GM18520 (cell line): ENCODE measurements around the gene CLIC6.

Experiments
- ATAC-seq: cut with Tn5 transposase; IDR thresholded peaks from one replicate; pipeline ENCODE4 v1.9.1; 2021; ENCODE audit not compliant: unreplicated experiment

CLIC6 gene

DNA sequence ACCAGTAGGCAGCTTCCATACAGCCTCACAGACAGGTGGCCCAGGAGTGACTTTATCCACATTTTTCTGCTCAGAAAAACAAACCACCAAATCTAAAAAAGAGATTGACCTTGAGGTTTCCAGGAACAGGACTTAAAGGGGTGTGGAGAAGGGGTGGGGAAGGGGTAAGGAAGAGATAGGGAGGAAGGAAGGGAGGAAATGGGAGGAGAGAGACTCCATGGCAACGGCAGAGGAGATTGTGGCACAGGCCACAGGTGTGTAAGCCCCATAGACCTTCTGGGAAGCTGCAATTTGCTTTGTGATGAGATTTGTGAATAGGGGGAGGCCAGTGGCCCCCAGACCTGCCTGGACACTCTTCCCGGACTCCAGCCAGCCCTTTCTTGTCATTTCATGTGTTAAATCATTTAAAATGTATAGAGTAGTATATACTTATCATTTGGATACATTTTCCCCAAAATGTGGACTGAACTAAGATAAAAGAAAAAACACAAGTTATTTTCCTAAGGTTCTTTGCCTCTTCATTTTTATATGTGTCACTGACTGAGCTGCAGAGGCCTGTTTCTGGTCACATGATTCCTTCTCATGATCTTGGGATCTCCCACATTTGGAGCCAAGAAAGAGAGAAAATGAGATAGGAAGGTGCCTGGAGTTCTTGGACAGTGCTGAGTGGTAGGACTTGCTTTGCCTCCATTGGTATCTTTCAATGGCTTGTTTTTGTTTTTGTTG, 55.5 kb downstream of the CLIC6 start:
- no peak for ATAC-seq

DNA sequence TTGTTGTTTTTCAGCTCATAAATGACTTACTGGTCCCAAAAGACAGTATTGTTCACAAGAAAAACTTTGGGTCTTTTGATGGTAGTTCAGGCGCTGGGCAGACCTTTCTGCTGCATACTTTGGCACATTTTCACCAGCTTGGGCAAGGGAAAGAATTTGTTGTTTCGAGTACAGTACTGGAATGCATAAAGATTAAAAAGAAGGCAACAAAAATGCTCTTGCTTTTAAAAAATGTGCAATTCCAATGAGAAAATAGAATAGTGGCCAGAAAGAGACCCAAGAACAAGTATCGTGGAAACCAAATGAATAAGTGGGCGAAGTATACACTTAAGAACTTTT, 56.0 kb downstream of the CLIC6 start:
- no peak for ATAC-seq

DNA sequence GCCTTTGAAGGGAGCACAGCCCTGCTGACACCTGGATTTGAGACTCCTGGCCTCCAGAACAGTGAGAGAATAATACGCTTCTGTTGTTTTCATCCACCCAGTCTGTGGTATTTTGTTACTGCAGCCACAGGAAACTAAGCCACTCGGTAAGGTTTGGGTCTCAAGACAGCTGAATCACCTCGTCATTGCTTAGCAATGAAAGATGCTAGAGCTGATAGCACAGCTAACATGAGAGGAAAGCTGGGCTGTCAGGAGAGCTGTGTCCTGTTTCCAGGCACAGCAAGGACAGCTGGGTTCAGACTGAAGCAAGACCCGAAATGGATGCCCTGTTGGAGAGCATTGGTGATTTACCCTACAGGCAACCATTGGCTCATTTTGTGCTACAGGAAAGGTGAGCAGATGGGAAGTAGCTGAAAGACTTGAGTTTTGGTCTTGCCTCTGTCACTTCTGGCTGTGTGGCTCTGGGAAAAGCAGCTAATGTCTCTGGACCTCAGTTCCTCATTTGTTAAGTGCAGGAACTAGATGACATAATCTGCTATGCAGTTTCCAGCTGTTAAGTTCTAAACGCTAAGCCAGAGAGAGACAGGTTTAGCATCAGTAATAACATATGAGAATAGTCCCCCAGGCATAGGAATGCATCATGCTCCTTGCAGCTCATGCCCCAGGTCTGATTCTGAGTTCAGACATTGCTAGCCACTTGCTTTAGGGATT, 58.0 kb downstream of the CLIC6 start:
- ATAC-seq, result no peak

DNA sequence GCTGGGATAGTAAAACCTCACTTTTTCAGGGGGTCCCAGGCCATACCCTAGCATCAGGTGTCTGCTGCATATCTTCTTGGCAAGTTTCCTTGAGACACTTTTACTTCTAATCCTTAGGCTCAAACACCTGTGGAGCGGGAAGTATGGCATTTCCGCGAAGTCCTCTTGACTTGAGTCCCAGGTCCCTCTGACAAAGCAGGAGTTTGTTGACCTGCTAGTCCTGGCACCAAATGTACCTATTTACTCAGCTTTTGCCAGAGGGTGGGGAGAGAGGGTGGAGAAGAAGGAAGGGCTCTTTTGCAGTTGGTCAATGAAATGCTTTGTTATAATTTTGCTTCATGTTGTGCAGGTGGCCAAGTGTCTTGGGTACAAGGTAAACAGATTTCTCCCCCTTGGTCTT, 59.7 kb downstream of the CLIC6 start:
- ATAC-seq, result no peak

DNA sequence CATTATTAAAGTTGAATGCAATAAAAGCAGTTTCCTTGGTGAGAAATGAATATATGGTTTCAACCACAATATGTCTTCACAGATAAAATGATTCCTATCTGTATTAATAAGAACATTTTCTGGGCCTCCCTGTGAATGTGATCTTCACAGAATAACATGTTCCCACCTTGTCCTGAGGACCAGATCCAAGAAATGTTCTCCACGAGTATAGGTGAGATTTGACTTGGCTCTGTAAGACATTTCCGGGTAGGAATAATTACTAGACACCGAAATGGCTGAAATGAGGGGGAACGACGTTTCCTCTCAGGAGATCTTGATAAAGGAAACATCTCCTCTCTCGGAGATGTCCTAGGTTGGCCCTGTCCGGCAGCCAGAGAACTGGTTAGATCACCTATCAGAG, 61.4 kb downstream of the CLIC6 start:
- ATAC-seq, result no peak

DNA sequence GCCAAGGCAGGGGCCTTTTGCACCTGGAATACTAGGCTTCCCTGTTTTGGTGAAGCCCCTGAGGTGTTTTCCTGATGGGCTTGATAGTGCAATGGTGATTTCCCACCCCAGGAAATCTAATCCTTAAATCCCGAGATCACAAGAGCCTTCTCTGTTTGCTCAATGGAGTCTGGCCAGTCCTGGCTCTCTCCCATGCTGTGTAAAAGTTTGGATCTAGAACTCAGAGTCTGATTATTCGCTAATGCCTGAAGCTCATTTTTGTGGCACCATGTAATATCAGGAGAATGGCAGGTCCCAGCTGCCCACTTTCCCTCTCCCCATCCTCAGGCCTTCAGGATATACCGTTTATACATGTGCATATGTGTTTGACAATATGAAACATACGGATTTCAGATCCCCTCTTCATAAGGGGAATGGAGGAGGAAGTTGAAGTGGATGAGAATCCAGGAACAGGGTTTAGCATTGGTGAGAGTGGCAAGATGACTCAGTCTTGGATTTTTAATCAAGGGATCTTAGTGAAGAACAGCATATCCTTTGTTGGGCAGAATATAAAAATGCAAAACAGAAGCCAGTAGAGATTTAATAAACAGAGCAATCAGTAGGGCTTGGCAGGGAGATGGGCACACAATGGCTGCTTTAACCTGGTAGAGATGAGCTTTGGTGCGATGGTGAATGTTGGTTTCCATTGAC, 62.1 kb downstream of the CLIC6 start:
- no peak for ATAC-seq

DNA sequence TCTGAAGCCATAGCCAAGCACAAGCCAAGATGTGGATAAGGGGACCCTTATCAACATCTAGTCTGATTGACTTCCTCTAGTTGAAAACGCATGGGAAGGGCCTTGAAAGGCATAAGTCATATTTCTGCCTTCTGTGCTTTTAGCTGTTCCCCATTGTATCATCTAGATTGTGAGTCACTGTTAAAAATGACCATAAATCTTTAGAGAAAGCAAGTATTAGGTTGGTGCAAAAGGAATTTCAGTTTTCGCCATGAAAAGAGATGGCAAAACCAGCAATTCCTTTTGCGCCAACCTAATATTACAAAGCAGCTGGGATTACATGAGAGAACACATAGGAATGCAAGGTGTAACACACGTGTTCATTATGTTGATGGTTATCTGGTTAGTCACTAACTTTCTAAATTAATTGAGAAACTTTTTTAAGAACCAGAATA, 63.6 kb downstream of the CLIC6 start:
- ATAC-seq, result no peak

DNA sequence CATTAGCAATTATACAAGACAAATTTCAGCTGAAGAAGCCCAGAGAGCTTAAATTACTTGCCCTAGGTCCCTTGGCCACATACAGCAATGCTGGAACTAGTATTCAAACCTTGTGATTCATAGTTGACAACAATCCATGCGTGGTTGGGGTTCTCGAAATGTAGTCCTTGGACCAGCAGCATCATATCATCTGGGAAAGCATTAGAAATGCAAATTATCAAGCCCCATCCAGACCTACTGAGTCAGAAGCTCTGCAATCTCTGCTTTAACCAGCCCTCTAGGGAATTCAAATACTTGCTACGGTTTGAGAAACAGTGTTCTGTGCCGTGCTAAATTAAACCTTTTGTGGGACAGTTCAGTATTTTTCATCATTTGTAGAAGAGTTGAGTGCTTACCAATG, 65.1 kb downstream of the CLIC6 start:
- ATAC-seq, result no peak

DNA sequence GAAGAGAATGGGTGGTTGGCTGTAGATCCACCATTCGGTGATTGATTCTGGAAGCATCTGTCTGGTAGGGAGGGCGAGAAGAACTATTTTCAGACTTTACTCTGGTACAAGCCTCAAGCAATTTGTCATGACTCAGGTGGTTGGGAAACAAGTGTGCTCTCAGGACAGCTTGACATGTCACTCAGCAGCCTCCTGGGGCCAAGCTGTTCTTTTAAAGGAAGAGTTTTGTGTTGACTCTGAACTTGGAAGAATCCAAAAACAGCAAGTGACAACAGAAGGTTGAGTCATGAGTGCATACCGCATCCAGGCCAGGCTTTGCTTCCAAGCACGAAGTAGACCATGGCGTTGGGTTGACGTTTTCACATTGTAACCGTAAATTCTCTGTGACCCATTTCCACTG, 65.9 kb downstream of the CLIC6 start:
- no peak for ATAC-seq

DNA sequence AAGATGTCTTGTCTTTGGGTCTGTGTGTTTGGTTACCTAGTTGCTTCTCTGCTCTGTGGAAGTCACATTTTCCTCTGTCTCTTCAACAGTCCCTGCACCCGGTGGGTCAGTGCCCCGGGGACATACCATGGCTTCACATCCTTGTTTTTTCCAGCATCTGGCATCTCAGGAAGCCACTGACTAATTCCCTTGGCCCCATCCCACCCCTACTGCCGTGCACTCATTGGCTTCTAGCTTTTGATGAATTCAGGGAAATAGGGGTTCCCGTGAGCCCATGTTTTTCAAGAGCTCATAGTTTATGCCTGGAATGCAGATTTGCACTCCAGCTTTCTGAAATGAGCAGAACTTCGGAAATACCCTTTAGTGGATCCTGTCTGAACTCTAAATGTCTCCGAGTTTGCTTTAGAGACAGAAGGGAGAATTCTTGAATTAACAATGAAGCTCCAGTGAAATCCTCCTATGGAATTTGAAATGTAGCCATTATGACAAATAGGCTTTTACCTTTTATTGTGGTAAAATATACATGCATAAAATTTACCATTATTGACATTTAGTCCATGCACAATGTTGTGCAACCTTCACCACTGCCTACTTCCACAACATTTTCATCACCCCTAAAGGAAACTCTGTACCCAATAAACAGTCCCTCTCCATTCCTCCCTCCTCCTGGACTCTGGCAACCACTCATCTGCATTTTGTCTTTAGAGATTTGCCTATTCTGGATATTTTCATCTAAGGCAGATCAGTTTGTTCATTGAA, 67.5 kb downstream of the CLIC6 start:
- ATAC-seq, result no peak

DNA sequence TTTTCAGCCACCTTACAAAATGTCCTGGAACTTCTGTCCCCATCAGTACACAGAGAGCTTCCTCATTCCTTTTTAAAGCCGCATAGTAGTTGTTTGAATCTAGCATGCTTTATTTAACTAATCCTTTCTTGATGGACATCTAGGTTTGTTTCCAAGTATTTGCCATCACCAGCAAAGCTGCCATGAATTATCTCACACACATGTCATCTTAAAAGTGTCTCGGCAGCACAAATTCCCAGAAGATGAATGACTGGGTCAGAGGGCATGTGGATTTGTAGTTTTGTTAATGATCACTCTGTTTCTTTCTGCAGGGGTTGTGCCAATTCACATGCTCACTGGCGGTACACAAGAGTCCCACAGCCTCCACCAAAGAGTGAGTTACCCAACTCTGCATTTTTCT, 68.3 kb downstream of the CLIC6 start:
- no peak for ATAC-seq

DNA sequence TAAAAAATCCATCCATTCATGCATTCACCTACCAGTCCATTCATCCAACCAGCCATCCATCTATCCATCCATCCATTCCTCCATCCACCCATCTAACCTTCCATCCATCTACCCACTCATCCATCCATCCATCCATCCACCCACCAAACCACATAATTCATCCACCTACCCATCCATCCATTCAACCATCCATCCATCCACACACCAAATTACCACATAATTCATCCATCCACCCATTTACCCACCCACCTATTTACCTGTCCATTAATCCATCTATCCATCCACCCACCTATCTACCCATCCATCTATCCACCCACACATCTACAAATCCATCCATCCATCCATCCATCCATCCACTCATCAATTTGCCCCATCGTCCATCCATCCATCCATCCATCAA, 71.4 kb downstream of the CLIC6 start:
- ATAC-seq, result no peak

DNA sequence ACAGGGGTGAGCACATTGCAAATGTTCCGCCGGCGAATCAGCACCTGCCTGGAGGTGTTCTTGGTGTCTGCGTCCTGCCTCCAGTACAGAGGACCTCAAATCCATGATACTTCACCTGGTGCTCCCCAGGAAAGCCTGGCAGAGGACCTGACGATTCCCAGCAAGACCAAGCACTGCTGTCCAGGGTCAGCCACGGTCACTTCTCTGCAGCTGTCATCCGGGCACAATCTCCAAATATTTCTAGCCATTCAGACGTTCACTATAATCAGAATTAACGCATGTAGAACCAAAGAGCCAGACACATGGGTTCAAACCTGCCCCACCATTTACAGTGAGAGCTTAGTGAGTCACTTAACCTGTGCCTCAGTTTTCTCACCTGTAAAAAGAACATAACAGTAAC, 74.5 kb downstream of the CLIC6 start:
- ATAC-seq, result no peak

DNA sequence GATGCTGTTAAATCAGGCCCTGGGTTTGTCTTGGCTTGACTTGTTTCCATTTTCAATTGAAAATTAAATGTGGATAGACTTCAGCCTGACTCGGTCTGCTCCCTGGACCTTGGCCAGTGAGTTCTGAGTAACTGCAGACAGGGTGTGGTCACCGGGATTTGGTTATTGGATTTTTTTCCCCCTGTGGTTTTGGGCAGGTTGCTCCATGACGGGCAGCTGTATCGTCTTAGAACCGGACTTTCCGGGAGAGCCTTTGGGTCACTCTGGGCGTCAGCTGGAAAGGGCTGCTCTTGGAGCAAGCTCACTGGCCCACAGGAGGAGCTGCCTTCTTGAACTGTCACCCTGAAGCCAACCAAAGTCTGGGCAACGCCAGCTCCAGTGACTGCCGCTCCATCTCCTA, 75.0 kb downstream of the CLIC6 start:
- no peak for ATAC-seq

DNA sequence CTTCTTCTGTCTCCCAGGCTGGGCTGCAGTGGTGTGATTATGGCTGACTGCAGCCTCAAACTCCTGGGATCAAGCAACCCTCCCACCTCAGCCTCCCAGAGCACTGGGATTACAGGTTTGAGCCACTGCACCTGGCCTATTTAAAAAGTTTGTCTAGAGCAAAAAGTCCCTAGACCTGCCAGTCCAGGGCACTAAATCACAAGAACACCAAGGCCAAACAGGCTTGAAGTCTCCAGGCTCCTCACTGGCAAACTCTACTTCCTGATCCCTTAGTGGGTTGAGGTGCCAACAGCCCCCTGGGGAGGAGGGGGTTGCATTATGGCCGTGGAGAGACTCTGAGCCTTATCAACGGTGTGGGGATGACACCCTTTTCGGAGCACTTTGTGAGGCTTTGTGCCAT, 76.0 kb downstream of the CLIC6 start:
- no peak for ATAC-seq

DNA sequence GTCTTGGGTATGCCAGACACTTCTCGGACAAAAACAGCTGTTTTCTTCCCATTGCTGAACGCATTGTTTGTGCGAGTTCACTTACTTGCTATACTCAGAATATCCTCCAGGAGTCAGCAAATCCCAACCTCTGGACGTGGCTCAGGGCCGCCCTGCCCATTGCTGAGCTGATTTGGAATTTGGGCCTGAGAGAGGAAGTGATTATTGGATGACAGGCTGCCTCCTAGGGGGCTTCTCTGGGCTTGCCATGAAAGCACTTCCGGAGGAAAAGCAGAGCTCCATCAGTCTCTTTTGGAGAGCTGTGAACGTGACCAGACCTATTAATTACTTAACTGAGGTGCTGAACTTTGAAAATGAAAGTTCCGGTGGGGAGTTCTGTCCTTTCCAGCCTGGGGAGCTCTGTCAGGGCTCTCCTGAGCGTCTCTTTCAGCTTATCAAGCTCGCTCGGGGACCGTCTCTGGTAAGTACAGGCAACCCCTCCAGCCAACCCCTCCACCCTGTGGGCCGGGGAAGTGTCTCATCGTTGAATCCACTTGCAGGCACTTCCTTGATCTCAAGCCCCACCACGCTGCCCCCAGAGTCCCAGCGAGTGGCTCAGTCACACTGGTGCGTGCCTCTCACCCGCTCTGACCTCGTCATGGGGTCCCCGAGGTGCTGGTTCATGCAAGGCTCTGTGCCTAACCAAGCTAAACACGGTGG, 76.9 kb downstream of the CLIC6 start:
- ATAC-seq, result no peak

DNA sequence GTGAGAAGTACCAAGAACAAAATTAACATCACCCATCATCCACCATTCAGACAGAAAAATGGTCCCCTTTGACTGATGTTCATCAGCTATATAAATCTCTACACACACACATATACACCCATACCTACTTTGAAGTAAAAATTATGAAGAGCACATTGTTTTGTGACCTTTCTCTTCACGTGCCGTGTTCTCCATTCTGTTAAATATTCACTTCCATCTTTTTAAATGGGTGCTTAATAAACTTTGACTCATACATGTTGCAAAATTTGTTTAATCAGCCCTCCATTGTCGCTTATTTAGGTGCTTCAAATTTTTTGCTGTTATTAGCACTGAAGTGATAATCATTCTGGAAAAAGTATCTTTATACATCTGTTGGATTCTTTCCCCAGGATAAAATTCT, 80.1 kb downstream of the CLIC6 start:
- no peak for ATAC-seq

DNA sequence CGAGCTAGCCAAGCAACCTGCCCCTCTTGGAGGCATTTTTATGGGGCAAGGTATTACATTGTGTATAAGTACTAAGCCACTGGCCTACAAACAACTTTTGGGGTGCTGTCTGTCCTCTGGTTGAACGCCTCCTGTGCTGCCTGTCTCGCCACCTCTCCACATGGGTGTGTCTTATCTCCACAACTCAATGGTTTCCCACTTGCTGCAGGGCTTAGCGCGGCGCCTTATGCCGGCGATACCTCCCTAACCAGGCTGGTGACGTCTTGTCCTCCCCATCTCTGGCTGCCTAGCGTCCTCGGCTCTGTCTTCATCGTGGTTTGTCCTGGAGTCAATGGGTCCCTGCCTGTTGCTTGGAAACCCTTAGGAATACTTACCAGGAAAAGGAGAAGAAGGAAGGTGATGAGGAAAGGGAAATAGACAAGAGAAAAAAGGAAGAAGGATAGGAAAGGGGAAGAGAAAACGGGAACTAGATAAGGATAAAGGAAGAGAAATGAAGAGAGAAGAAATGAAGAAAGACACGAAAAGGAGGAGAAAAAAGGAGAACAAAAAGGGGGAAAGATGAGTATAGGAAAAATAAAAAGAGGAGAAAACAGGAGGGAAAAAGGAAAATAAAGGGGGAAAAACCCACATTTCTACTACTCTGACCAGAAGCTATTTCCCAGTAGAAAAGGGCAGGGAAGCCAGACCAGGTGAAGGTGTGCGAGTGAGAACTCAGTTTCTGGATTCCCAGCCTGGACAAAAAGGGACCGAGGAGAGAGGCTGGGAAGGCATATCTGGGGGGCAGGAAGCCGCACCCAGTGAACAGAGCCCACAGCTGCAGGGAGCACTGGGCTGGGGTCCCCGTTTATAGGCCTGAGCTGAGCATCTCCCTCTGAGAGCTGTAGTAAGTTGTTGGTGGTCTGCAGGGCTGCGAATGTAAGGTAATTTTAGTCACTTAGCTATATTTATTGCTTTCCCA, 86.2 kb downstream of the CLIC6 start:
- ATAC-seq, result no peak

DNA sequence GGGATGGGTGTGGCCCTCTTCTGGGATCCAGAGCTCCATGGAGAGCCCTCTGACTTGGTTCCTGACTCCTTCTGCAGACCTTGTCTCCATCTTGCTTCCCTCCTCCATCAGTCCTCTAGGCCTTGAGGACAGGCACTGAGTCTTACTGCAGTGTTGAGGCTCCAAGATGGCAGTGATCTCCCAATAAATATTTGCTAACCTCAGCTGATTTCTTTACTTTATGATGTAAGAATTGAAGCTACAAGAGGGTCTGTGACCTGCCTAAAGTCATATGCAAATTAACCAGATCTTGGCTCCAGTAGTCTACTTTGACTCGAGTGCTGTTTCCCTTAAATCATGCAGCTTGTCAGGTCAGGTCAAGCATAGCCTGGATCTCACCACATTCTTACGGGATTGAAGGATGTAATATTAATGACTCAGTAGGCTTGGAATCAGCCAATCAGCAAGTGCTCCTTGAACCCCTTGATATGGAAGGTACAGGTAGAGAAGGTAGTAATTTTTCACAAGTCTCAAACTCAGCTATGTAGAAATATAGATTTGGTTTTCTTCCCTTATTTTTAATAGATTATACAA, 93.0 kb downstream of the CLIC6 start:
- ATAC-seq, result no peak

DNA sequence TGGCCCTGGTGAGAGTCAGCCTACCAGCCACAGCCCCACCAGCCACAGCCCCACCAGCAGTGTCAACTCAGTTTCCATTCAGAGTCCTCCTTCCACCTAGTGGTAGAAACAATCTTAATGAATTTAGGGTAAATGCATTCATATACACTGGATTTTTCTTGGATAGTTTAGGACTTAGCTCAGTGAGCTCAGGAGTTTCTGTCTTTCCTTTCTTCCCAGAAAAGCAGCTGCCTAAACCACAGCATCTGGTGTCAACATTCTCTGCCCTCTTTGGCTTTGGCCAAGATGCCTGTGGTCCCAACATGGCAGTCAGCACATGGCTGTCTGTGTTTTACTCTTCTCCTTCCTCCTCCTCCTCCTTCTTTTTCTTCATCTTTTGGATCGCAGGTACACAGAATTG, 94.0 kb downstream of the CLIC6 start:
- ATAC-seq, result no peak
